Stimulated activated CD4-positive, alpha-beta T cell treated with anti-CD3 and anti-CD28 coated beads, Interleukin-2, amount 100 ng/mL, for 4 hours (primary cell): ENCODE results near the gene LRP11.
"Not testable (repeated sequence)": the region's sequence is repeated elsewhere in the genome, so short reads cannot be mapped to it uniquely, and the experiment has no call there.

Source experiments
- DNase-seq: peaks from one replicate; pipeline ENCODE4 v3.0.0-alpha.2; 2020; ENCODE audit warnings: low read depth

Gene LRP11

DNA sequence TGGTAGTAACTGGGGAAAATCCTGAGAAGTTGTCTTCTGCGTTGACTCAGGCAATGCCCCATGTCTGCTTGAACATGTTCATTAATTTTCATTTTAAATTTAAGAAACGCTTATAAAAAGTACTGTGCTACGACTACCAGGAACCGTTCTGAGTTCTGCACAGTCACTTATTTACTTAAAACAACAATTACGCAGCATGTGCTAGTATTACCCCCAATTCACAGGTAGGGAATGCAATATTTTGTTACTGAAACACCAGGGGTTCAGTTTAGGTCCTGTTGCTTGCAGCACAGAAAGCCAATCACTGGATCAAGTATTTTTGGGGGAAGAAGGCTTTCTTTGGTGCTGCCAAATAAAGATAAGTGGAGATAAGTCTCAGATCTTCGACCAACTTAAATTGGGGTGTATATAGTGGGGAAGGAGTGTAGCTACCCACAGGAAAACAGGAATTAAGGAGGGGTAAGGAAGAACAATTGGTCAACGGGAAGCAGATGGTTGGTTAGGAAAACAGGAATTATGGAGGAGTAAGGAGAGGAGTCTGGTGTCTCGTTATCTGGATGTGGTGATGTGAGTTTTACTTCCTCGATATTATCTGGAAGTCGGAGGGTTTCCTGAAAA lies 5.2 kb upstream of the LRP11 start:
- DNase-seq: no peak

DNA sequence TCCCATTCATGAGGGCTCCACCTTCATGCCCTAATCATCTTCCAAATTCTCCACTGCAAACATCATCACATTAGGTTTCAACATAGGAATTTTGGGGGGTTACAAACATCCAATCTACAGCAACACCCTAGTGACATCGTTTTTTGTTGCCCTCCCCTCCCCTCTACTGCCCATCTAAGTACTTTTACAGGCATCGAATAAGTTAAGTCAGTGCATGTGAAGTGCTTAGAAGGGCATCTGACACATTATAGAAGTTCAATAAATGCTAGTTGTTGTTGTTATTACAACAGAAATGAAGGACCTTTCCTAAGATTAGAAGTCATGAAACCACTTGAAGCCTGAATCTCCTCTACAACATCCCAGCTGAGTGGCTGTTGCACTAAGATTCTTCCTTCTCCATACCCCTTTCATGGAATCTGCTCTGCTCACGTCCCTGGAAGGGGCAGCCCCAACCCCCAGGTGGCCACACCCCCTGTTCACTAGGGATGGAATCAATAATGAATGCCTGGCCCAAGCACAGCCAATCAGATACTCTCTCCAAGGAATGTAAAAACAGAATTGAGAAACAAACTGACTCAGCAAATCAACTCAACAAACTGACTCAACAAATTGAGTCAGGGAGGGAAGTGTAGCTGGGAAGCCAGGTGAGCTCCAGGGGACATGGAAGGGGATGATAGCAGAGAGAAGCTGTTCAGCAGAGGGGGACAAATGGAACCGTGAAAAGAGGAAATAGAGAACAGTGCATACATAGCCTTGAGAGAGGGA lies 3.9 kb upstream of the LRP11 start:
- DNase-seq: no peak

DNA sequence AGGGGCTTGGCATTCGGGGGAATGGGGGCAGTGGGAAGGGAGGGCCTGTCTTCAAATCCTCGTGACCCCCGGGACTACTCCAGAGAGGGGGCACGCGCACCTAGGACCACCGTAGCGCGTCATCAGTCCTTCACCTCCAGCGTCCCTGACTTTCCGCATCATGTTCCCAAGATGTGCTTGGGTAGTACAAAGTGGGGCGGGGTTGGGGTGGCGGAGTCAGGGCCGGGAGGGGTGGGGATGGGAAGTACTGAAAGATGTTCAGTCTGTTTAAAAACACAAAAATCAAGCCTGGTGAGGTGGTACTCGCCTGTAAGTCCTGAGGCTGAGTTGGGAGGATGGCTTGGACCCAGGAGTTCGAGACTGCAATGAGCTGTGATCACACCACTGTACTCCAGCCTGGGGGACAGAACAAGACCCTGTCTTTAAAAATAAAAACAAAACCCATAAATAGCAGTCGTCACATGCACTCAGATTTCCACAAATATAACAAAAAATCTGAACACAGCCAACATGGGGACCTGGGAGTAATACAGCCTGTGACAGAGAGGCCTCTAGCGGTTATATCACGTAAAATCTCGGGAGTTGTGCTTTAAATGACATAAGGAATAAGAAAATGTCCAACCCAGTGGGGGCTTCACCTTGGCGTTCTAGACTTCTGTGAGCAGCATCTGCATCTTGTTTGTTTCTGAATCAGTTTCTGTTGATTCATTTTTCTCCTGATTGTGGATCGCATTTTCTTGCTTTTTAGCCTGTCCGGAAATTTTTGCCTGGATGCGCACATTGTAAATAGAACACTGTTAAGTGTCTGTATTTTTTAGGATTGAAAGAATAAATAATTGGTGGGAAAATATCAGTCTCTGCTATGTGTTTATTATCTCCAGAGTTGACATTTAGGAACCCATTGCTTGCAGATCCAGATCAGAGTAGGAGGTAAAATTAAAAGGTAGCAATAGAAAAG lies 698 bp upstream of the LRP11 start:
- DNase-seq: no peak

DNA sequence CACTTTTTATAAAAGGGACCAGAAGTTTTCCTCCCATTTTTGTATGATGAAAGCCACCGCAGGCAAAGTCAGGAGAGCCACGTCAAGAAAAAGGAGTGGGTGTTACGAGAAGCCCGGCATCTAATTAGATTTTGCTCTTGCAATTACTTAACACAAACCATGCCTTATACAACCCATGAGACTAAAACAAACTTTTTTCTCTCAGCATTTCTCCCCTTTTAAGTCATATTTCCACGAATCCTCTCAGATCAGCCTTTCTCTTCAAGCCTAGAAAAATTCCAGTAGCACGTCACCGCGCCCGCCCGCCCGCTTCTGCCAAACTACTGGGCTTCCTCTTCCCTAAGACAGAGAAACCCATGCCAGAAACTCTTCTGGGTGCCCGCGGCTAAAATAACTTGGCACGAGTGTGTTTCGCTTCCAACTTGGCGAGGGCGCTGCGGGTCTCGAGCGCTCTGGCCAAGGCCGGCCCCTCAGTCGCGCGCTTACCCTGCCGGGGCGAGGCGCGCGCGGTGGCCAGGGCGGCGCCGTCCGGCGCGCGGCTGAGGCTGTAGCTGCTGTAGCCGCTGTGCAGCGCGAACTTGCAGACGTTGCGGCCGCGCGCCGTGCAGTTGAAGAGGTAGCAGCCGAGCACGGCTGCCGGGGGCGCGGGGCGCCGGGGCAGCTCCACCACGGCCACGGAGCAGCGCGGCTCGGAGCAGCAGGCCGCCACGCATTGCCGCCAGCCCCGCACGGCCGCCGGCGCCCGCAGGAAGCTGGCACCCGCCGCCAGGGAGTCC lies 1.0 kb downstream of the LRP11 start:
- DNase-seq: no peak

DNA sequence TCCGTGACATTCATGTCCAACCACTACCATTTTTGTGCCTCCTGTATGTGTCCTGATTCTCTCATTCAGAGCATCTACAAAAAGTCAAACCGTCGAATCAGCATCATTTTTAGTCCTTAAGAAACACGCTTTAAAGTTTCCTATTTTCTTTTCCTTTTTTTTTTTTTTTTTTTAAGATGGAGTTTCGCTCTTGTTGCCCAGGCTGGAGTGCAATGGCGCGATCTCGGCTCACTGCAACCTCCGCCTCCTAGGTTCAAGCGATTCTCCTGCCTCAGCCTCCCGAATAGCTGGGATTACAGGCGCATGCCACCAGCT lies 1.8 kb downstream of the LRP11 start:
- DNase-seq: not testable (repeated sequence)

DNA sequence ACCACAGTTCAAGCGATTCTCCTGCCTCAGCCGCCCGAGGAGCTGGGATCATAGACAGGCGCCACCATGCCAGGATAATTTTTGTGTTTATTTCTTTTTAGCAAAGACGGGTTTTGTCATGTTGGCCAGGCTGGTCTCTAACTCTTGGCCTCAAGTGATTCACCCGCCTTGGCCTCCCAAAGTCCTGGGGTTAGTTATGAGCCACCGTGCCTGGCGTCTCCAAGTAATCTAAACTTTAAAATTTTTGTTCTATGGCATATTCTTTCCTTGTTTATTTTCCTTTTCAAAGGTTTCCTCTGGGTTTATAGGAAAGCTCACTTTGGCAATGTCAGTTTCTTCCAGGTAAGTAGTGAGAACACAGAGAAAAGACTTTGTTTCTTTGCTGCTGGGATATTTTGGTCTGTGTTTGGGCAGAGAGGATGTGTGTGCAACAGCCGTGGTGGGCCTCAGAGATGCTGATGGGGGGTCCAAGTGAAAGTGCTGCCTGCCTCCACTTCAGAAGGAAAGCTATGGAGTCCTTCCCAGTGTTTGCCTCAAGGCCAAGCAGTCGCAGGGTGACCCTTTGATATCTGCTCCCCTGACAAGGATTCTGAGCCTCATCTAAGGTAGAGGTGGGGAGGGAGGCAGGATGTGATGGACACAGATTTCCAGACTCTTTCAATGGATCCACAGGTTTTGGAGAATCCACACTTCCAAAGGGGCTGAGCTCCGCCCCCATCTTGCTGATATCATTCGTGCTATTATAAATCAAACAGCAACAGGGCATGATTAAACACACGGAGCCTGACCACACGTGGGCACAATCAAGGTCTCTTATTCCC lies 2.3 kb downstream of the LRP11 start:
- no peak for DNase-seq

DNA sequence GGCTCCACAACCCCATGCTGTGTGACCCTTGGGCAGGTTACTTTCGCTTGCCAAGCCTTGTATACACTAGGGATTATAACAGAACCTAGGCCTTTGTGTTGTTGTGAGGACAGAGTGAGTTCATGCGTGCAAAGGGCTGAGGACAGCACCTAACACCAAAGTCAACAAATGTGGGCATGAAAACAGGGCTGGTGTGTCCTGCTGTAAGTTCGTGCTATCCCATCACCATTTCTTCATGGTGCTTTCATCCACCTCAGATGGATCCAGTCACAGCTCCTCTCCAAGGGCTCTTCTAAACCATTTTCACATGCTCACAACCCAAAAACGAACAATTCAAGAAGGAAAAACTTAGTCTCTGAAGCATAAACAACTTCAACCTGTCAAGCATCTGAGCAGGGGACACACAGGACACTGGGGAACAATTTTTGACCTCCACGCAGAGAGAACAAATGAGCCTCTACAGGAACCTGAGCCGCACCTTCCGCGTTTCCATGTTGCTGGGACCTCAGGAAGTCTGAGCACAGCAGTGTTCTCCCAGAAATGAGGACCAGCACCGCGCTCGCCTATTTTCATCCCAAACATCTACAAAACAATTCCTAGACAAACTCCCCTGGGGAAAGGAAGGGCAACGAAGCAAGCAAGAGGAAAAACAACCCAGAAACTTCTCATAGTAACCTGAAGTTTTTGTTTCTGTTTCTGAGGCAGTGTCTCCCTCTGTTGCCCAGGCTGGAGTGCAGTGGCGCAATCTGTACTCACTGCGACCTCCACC lies 3.1 kb downstream of the LRP11 start:
- DNase-seq: no peak

DNA sequence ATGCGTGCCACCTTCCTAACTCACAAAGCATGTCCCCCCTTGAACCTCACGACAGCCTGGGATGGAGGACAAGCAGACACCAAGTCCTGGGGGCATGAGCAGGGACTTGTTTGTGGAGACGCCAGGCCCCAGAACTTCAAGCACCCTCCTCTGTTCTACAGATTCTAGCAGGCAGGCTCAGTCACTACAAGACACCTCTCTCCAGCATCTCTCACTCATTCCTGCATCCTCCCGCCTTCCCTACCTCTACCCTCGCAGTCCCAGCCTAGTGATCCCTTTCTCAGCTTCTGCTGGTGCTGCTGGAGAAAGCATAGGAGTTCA lies 3.7 kb downstream of the LRP11 start:
- DNase-seq: no peak

DNA sequence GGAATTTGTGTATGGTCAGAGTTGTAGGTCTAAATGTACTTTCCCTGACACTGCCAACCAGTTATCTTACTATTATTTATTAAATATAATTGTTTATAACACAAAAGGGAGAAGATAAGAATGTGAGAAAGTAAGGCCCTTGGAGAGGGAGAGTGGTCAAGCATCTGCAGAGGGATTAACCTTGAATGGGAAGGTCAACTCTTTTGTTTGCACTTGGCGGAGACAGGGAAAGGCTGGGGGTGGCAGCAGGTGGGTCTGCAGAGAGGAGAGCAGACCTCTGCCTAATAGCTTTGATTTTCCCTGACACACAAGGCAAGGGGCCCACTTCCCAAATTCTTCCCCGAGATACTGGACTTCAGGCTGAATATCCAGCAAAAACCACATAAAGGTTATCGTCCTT lies 4.2 kb downstream of the LRP11 start:
- DNase-seq: no peak

DNA sequence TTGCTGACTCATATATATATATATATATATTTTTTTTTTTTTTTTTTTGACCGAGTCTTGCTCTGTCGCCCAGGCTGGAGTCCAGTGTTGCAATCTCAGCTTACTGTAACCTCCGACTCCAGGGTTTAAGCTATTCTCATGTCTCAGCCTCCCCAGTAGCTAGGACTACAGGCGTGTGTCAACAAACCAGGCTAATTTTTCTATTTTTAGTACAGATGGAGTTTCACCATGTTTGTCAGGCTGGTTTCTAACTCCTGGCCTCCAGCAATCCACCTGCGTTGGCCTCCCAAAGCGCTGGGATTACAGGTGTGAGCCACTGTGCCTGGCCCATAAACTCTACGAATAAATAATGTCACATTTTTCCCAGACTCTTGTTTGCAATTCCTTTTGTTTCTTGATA lies 4.8 kb downstream of the LRP11 start:
- DNase-seq: no peak

DNA sequence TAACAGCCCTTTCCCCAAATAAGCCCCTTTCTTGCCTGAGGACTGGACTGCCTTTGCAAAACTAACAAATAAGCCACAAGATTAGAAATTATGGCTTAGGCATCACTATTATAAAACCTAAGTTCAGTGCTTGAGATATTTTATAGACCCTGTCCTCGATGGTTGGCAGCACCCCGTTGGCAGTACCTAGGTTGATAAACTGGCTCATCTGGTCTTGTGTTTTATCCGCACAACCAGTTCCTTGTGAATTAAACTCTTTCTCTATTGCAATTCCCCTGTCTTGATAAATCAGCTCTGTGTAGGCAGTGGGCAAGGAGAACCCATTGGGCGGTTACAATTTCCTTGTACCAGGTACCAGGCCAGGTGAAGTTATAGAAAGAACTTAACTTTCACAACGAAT lies 6.6 kb downstream of the LRP11 start:
- no peak for DNase-seq

DNA sequence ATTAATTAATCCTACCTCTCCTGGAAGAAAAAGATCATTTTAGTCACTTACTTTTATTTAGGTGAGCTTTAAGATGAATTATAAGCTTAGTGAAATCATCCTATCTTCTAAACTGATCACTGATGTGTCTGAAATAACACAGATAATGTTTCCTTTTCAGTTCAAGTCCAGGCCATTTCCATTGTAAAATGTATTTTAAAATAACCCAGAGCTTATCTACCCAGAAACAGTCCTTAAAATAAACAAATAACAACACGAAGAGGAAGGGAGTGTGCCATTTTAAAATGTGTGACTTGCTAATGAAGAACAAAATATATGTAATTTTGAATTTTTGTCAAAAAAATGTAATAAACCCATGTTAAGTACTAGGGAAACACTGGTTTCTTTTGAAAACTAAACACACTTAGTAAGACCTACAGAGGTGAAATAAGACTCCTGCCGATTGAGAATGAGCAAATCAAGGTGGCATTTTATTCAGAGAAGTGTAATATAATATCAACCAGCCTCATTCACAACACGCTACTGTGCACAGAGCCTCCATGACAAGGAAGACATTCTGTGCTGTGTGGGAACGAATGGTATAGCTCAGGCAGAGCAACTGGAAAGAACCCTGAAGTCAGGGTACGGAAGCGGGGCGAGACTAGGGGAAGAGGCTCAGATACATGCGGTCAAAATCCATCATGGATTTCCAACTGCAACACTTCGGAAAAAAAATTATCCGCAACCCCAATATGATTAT lies 7.7 kb downstream of the LRP11 start:
- no peak for DNase-seq

DNA sequence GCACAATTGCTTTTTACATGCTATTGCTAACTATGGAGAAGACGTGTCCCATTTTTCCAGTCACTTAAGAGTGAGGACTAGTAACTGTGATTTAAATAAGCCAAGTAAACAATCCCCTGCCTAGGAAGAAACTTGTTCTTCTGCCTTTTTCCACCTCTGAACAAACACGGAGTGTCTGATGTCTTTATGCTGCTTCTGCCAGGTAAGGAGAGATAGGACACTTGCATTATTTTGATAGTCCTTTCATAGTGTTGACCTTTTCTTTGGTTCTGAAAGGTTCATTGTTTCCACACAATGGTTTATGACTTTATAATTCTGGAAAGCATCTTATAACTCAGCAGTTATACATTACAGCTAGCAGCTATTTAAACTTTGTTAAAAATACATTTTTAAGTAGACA lies 8.4 kb downstream of the LRP11 start:
- DNase-seq: no peak

DNA sequence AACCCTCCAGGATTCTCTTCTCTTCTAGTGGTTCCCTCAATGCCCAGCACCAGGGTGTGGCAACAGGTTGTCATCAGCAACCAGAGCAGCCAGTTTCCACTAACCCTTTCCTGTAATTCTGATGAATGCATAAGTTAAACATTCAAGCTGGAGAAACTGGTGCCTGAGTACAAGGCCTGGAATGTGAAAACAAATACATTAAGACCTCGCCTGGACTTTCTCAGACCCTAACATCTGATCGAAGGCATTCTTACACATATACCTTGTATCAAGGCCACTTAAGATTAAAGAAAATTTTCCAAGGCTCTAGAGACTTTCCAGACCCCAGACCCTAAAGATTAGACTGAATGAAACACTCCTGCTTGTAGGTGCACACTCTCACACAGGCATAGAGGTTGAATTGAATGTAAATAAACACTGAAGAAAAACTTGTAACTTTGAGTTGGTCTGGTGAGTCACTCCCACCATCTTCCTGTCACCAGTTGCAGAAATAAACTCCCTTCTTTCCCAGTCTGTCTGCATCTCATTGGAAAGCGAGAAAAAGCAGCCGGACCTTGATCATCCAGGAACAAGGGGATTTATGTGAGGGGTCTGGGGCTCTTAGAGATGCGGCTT lies 9.0 kb downstream of the LRP11 start:
- no peak for DNase-seq

DNA sequence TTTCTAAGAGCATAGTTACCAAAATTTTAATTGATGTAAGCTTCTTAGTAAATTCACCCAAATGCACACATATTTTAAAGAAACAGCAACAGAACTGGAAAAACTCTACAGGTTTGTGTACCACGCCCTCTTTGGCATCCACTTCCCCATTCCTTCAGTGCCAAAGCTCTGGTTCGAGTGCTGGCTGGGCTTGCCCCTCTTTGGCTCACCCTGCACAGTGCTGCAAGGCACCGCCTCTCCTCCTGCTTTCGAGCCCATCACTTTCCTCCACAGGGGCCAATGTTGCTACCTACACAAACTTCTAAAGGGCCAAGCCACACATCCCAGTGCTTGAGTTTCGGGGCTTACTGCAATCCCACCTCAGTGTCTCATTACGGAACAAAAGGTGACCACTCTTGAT lies 9.6 kb downstream of the LRP11 start:
- no peak for DNase-seq

DNA sequence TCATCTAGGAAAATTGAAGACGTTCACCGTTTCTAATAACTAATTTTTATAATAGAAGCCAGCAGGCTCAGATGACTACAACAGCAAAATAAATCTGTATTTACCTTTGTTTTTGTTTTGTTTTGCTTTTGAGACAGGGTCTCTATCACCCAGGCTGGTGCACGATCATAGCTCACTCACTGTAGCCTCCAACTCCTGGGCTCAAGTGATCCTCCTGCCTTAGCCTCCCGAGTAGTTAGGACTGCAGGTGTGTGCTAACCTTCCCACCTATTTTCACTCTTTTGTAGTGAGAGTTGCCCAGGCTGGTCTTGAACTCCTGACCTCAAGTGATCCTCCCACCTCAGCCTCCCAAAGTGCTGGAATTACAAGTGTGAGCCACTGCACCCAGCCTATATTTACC lies 10.1 kb downstream of the LRP11 start:
- DNase-seq: not testable (repeated sequence)

DNA sequence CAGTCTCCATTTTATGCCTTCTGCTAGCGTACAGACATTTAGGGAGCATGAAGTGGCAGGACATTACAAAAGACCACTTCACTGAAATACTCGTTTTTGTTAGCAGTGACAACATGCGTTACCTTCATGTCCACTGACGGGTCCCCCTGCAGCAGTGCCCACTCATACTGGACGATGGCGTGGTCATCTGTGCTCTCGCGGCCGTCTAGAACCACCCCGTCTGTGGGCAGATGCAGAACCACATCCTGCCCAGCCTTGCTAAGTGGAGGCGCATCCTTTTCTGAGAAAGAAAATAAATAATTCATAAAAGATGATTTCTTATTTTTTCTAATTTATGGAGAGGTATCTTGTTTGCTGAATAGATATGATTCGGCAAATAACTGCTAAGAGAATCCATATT lies 11.3 kb downstream of the LRP11 start:
- DNase-seq: no peak

DNA sequence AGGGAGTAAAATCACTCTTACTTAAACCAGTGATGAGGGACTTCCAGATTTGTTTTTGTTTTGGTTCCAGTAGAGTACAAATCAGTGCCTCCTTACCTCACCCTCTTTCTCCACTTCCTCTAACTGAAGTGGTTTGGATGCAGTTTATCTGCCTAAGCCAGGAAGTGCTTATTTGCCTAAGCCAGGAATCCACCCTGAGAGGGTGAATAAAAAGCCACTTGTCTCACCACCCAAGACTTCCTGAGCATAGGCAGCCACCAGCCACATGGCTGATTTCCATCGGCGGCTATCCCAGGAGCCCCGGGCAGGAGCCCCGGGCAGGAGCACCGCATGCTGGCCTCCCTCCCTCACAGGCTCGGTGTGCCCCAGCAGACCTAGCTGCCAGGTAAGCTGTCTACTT lies 12.0 kb downstream of the LRP11 start:
- no peak for DNase-seq

DNA sequence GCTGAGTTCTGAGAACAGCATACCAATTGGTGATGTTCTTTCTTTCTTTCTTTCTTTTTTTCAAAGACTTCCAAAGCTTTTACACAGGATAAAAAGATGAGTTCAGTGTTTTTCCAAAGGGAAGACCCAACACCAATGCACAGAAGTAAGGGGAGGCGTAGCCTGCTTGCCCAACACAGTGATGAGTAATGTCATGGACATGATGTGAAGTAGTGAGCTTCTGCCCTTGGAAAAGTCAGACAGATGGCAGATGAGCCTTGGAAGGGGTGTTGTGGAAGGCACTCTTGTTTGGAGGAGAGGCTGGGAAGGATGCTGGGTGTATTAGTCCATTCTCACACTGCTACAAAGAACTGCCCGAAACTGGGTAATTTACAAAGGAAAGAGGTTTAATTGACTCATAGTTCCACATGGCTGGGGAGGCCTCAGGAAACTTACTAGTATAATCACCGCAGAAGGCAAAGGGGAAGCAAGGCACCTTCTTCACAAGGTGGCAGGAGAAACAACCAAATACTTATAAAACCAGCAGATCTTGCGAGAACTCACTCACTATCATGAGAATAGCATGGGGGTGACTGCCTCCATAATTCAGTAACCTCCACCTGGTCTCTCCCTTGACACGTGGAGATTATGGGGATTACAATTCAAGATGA lies 12.6 kb downstream of the LRP11 start:
- no peak for DNase-seq
